HEK293 (cell line): Measurements from ENCODE around the gene JAKMIP1.

Experiments used
- CTCF ChIA-PET: fragments of 350-600 bp; formaldehyde crosslinking; extraction: SDS; loops from one replicate; lab custom pipeline; 2021; ENCODE audit warnings: antibody characterized with exemption; lab: Yijun Ruan, JAX
- POLR2A ChIA-PET: fragments of 300-600 bp; formaldehyde crosslinking; extraction: SDS; loops from one replicate; lab custom pipeline; 2020; ENCODE audit warnings: antibody characterized with exemption, inconsistent platforms; lab: Yijun Ruan, JAX
- H3K27ac ChIP-seq: fragments of 200-500 bp; sonication (Bioruptor generic); 2 replicates; pipeline ENCODE4 v1.5.1; 2014; ENCODE audit warnings: low read depth, low read length, control low read depth, inconsistent platforms; ENCODE audit errors: extremely low read depth
- H3K36me3 ChIP-seq, 2 experiments: fragments of 200-500 bp in 1 of 2; sonication (Bioruptor generic) in 1 of 2; 1 replicate in 1 of 2; 2 replicates in 1 of 2; pipeline ENCODE4 v1.5.1; 2014 to 2017; ENCODE audit warnings: inconsistent platforms in 2 of 2, low read length in 2 of 2; ENCODE audit not compliant: control insufficient read depth in 2 of 2, insufficient read depth in 1 of 2
- H3K4me1 ChIP-seq: fragments of 200-500 bp; sonication (Bioruptor generic); 2 replicates; pipeline ENCODE4 v1.5.1; 2014; ENCODE audit warnings: mild to moderate bottlenecking, low read length, inconsistent platforms; ENCODE audit not compliant: control insufficient read depth, insufficient read depth
- H3K4me3 ChIP-seq: 2 replicates; pipeline ENCODE4 v1.5.1; 2011; ENCODE audit warnings: low read depth, mild to moderate bottlenecking, control low read depth, low read length, moderate library complexity
- H3K9me3 ChIP-seq: fragments of 200-500 bp; sonication (Bioruptor generic); 2 replicates; pipeline ENCODE4 v1.5.1; 2014; ENCODE audit warnings: low read depth, low read length, inconsistent platforms; ENCODE audit not compliant: control insufficient read depth, insufficient read depth
- ATF2 ChIP-seq: fragments of 450-650 bp; formaldehyde crosslinking; IDR thresholded peaks from 2 replicates; pipeline ENCODE4 v1.5.1; 2016; ENCODE audit warnings: missing biosample characterization, missing genetic modification characterization, low read depth
- BCL11A ChIP-seq: fragments of 450-650 bp; formaldehyde crosslinking; IDR thresholded peaks from 2 replicates; pipeline ENCODE4 v1.5.1; 2016; ENCODE audit warnings: low read depth, missing biosample characterization, missing genetic modification characterization
- MEIS1 ChIP-seq: sonication (generic); formaldehyde crosslinking; IDR thresholded peaks from 2 replicates; pipeline ENCODE4 v1.8.1; 2022; ENCODE audit warnings: missing genetic modification reagents, mild to moderate bottlenecking, borderline replicate concordance
- PRDM4 ChIP-seq: fragments of 450-650 bp; formaldehyde crosslinking; IDR thresholded peaks from 2 replicates; pipeline ENCODE4 v1.5.1; 2017; ENCODE audit warnings: missing biosample characterization, missing genetic modification characterization
- SCRT2 ChIP-seq: fragments of 450-650 bp; formaldehyde crosslinking; IDR thresholded peaks from 2 replicates; pipeline ENCODE4 v1.5.1; 2016; ENCODE audit warnings: missing biosample characterization, missing genetic modification characterization
- WT1 ChIP-seq: fragments of 450-650 bp; formaldehyde crosslinking; IDR thresholded peaks from 2 replicates; pipeline ENCODE4 v1.5.1; 2016; ENCODE audit warnings: missing biosample characterization, missing genetic modification characterization
- ZBTB11 ChIP-seq: fragments of 450-650 bp; formaldehyde crosslinking; conservative IDR thresholded peaks from 2 replicates; pipeline ENCODE4 v1.5.1; 2016; ENCODE audit warnings: low read depth, missing biosample characterization, missing genetic modification characterization
- ZNF202 ChIP-seq: fragments of 450-650 bp; formaldehyde crosslinking; IDR thresholded peaks from 2 replicates; pipeline ENCODE4 v1.5.1; 2016; ENCODE audit warnings: missing biosample characterization, missing genetic modification characterization, borderline replicate concordance
- ZNF266 ChIP-seq: fragments of 450-650 bp; formaldehyde crosslinking; IDR thresholded peaks from 2 replicates; pipeline ENCODE4 v1.5.1; 2016; ENCODE audit warnings: missing biosample characterization, missing genetic modification characterization, low read depth
- ZNF433 ChIP-seq: fragments of 450-650 bp; formaldehyde crosslinking; IDR thresholded peaks from 2 replicates; pipeline ENCODE4 v1.5.1; 2016; ENCODE audit warnings: missing biosample characterization, missing genetic modification characterization, low read depth
- ZNF518A ChIP-seq: fragments of 450-650 bp; formaldehyde crosslinking; conservative IDR thresholded peaks from 2 replicates; pipeline ENCODE4 v1.5.1; 2016; ENCODE audit warnings: low read depth, missing biosample characterization, missing genetic modification characterization
- ZNF571 ChIP-seq: fragments of 450-650 bp; formaldehyde crosslinking; IDR thresholded peaks from 2 replicates; pipeline ENCODE4 v1.5.0; 2017; ENCODE audit warnings: missing biosample characterization, missing genetic modification characterization
- ZNF580 ChIP-seq: fragments of 450-650 bp; formaldehyde crosslinking; IDR thresholded peaks from 2 replicates; pipeline ENCODE4 v1.5.1; 2016; ENCODE audit warnings: missing biosample characterization, missing genetic modification characterization
- ZNF596 ChIP-seq: fragments of 450-650 bp; IDR thresholded peaks from 2 replicates; pipeline ENCODE4 v1.5.0; 2018; ENCODE audit warnings: missing biosample characterization, mild to moderate bottlenecking, missing genetic modification characterization, moderate library complexity
- ZNF621 ChIP-seq: fragments of 450-650 bp; formaldehyde crosslinking; IDR thresholded peaks from 2 replicates; pipeline ENCODE4 v1.5.1; 2017; ENCODE audit warnings: missing biosample characterization, missing genetic modification characterization
- ZNF701 ChIP-seq: fragments of 450-650 bp; formaldehyde crosslinking; IDR thresholded peaks from 2 replicates; pipeline ENCODE4 v1.5.1; 2016; ENCODE audit warnings: missing biosample characterization, missing genetic modification characterization
- ZNF768 ChIP-seq: fragments of 450-650 bp; formaldehyde crosslinking; IDR thresholded peaks from 2 replicates; pipeline ENCODE4 v1.5.1; 2018; ENCODE audit warnings: missing biosample characterization, mild to moderate bottlenecking, missing genetic modification characterization
- ZNF785 ChIP-seq: fragments of 450-650 bp; formaldehyde crosslinking; IDR thresholded peaks from 2 replicates; pipeline ENCODE4 v1.5.1; 2016; ENCODE audit warnings: missing biosample characterization, missing genetic modification characterization
- ZSCAN4 ChIP-seq: fragments of 450-650 bp; formaldehyde crosslinking; IDR thresholded peaks from 2 replicates; pipeline ENCODE4 v1.5.1; 2017; ENCODE audit warnings: missing biosample characterization, missing genetic modification characterization
- ZXDB ChIP-seq: fragments of 450-650 bp; formaldehyde crosslinking; IDR thresholded peaks from 2 replicates; pipeline ENCODE4 v1.5.1; 2016; ENCODE audit warnings: missing biosample characterization, missing genetic modification characterization

The JAKMIP1 gene

GRCh38 chr4:6224735-6225134 is 24.4 kb upstream of the JAKMIP1 start:
- Histone ChIP-seq H3K4me3 (no peak overlapping the region), H3K9me3 (no peaks in the 10 kb centered on the region), H3K4me1 (no peaks in the 10 kb centered on the region), H3K27ac (no peak overlapping the region), H3K36me3 (no peaks in the 10 kb centered on the region)
- POLR2A ChIA-PET = no interaction called here
- CTCF ChIA-PET = interaction anchor here (0.6 to 1.4 kb wide), 4 partner anchors 26 to 226 kb away, joined by 3 to 5 read pairs (median 3); no protein-coding TSS in a partner anchor
- no peak for TF ChIP-seq MEIS1
- TF ChIP-seq ZNF768 (tag by site-specific recombination) = no peak
- no peak for TF ChIP-seq ATF2
- TF ChIP-seq ZNF701 (tag by site-specific recombination) = no peak
- no peak for TF ChIP-seq SCRT2
- no peak for TF ChIP-seq ZSCAN4
- TF ChIP-seq ZNF266 = no peak
- TF ChIP-seq ZNF621 (tag by site-specific recombination) = no peak
- no peak for TF ChIP-seq PRDM4 (tag by site-specific recombination)
- TF ChIP-seq ZNF785 (tag by site-specific recombination) = no peak
- TF ChIP-seq ZNF571 (tag by site-specific recombination) = no peak
- TF ChIP-seq ZNF580 = no peak
- TF ChIP-seq BCL11A = no peak
- TF ChIP-seq ZNF433 (tag by site-specific recombination) = no peak
- TF ChIP-seq ZBTB11 = no peak
- no peak for TF ChIP-seq ZNF202 (tag by site-specific recombination)
- no peak for TF ChIP-seq ZNF596 (tag by site-specific recombination)
- TF ChIP-seq WT1 (tag by site-specific recombination) = no peak
- no peak for TF ChIP-seq ZNF518A (tag by site-specific recombination)
- no peak for TF ChIP-seq ZXDB (tag by site-specific recombination)
